Transverse colon (tissue), 4 donors: ENCODE measurements around the gene DDR2. TPM values are rescaled to one million over a fixed set of nuclear protein-coding genes. Genes with fewer than 3 reads are reported as not detected.
"Not testable (repeated sequence)": the region's sequence is repeated elsewhere in the genome, so short reads cannot be mapped to it uniquely, and the experiment has no call there.

ENCODE experiments used
- DNase-seq: peaks from one replicate; pipeline ENCODE4 v3.0.0-alpha.2; 2019
- H3K27ac ChIP-seq, 4 donors: fragments of 200-600 bp; sonication (generic); 2 replicates each; pipeline ENCODE4 v1.5.1; 2016 to 2018; ENCODE audit warnings: inconsistent platforms in 4 of 4
- H3K27me3 ChIP-seq: fragments of 200-600 bp; sonication (generic); 2 replicates; pipeline ENCODE4 v1.5.1; 2017; ENCODE audit warnings: inconsistent platforms
- H3K36me3 ChIP-seq, 4 donors: fragments of 200-600 bp; sonication (generic); 2 replicates each; pipeline ENCODE4 v1.5.1; 2017 to 2019; ENCODE audit warnings: inconsistent platforms in 4 of 4
- H3K4me1 ChIP-seq, 4 donors: fragments of 200-600 bp; sonication (generic); 2 replicates each; pipeline ENCODE4 v1.5.1; 2017 to 2020; ENCODE audit warnings: inconsistent platforms in 4 of 4
- H3K4me3 ChIP-seq, 4 donors: fragments of 200-600 bp; sonication (generic); 1 replicate in 1 of 4; 2 replicates in 3 of 4; pipeline versions ENCODE4 v1.5.1 to v1.6.1; 2017 to 2019; ENCODE audit warnings: inconsistent platforms in 4 of 4
- H3K9me3 ChIP-seq, 2 donors: fragments of 200-600 bp; sonication (generic); 2 replicates each; pipeline ENCODE4 v1.5.1; 2017 to 2019; ENCODE audit warnings: inconsistent platforms in 2 of 2
- EP300 ChIP-seq: sonication (generic); formaldehyde crosslinking; IDR thresholded peaks from one replicate; pipeline ENCODE4 v1.6.1; 2017; ENCODE audit warnings: antibody characterized with exemption, low read depth
- POLR2A ChIP-seq: fragments of 450-650 bp; IDR thresholded peaks from one replicate; pipeline ENCODE4 v1.6.1; 2016; ENCODE audit warnings: antibody characterized with exemption, mild to moderate bottlenecking, moderate library complexity
- POLR2AphosphoS5 ChIP-seq, 3 donors: sonication (generic); formaldehyde crosslinking; IDR thresholded peaks; one replicate each; pipeline ENCODE4 v1.6.1; 2016; ENCODE audit warnings: antibody characterized with exemption in 3 of 3
- WGBS, 2 donors: methylation state at CpG; one replicate each; pipeline ENCODE4 v1.1.5; 2018; ENCODE audit warnings: low coverage in 1 of 2; 5-methylcytosine and 5-hydroxymethylcytosine counted together
- in situ Hi-C, 4 donors: fragments of 200-750 bp; cut with MboI; loops; one replicate each; pipeline versions ENCODE4 v1.15.0 to v1.15.1; 2017; ENCODE audit warnings: low sequenced_read_pairs in 3 of 4, low pct_ligation_motif_present in 1 of 4, low pct_unique_long_range_greater_than_20kb in 1 of 4
- intact Hi-C: fragments of 100-400 bp; cut with DNase I; formaldehyde crosslinking; loops from one replicate; pipeline ENCODE4 v1.15.1; 2023; ENCODE audit warnings: low total_unique reads
- total RNA-seq, 4 donors: library from RNA; depleted of rRNA; stranded (reverse); fragments of >200 nt; gene quantifications; one replicate each; pipeline ENCODE4 v1.1.0, GENCODE V29; 2016
- TF ChIP-seq, protein P1 (sequence below), 5 experiments: fragments of 200-600 bp in 3 of 5; fragments of 450-650 bp in 2 of 5; sonication (generic) in 3 of 5; IDR thresholded peaks; 1 replicate in 2 of 5; 2 replicates in 3 of 5; pipeline ENCODE4 v1.5.1; 2016 to 2017; ENCODE audit warnings: antibody characterized with exemption in 5 of 5, inconsistent platforms in 3 of 5, mild to moderate bottlenecking in 2 of 5, moderate library complexity in 1 of 5

DDR2 gene
- total RNA-seq, 4 donors from 2014 or later = 33.3 to 54.1 (median 42.2) TPM

DNA sequence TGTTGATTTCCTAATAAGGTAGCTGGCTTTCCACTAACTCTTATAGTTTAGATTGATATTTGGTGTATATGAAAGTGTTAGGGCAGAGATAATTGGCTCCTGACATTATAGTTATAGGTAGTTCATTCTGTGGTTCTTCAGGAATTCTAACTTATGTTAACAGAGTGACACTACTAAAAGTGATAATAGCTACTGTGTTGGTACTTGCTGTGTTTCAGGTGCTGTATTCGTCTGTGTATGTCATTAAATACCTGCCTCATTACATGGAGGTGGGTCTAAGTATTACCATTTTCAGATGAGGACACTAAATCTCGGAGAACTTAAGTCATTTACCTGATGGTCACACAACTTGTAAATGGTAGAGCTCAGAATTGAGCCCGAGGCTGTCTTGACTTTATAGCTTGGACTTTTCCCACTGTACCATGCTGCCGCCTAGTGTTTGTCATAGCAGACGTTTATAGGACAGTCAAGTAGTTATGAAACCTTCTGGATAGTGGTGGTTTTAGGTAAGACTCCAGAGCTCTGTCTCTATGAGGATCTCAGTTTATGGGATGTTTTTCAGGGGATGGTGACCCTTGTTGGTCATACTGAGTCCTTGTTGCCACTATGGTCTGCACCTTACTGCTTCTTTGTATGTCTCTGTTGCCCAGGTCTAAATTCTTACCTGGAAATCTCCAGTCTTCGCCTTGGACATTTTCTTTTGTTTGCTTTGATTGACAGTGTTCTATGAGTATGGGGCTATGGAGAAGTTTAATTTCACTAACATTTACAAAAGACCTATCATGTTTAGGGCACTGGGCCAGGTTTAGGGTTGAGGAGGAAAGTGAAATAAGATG, 167.9 kb downstream of the DDR2 start:
- intact Hi-C loops (loop anchor here (10.0 kb wide), 1 partner anchor 185 kb away; no protein-coding TSS in a partner anchor), in situ Hi-C loops (loop anchor here in 3 of 4 donors (10.0 to 25.0 kb wide), 2 partner anchors 185 to 188 kb away; no protein-coding TSS in a partner anchor)
- not testable (repeated sequence) for H3K4me1 ChIP-seq, H3K27me3 ChIP-seq, H3K36me3 ChIP-seq, H3K9me3 ChIP-seq, H3K4me3 ChIP-seq
- H3K27ac ChIP-seq = peak overlapping the region in 1 of 4 donors; percentile 16
- WGBS, 2 donors = 42% methylated on average over 6 of the region's 6 CpGs
- TF ChIP-seq, protein P1, sequence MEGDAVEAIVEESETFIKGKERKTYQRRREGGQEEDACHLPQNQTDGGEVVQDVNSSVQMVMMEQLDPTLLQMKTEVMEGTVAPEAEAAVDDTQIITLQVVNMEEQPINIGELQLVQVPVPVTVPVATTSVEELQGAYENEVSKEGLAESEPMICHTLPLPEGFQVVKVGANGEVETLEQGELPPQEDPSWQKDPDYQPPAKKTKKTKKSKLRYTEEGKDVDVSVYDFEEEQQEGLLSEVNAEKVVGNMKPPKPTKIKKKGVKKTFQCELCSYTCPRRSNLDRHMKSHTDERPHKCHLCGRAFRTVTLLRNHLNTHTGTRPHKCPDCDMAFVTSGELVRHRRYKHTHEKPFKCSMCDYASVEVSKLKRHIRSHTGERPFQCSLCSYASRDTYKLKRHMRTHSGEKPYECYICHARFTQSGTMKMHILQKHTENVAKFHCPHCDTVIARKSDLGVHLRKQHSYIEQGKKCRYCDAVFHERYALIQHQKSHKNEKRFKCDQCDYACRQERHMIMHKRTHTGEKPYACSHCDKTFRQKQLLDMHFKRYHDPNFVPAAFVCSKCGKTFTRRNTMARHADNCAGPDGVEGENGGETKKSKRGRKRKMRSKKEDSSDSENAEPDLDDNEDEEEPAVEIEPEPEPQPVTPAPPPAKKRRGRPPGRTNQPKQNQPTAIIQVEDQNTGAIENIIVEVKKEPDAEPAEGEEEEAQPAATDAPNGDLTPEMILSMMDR (IDR thresholded peaks at IDR 0.05) = peak; percentile 46 to 73 (median 55)
- DNase-seq = peak; percentile 72

DNA sequence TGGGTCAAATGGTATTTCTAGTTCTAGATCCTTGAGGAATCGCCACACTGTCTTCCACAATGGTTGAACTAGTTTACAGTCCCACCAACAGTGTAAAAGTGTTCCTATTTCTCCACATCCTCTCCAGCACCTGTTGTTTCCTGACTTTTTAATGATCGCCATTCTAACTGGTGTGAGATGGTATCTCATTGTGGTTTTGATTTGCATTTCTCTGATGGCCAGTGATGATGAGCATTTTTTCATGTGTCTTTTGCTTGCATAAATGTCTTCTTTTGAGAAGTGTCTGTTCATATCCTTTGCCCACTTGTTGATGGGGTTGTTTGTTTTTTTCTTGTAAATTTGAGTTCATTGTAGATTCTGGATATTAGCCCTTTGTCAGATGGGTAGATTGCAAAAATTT, 175.2 kb downstream of the DDR2 start:
- H3K4me1 ChIP-seq, DNase-seq, H3K9me3 ChIP-seq, H3K4me3 ChIP-seq, H3K27ac ChIP-seq, H3K27me3 ChIP-seq: not testable (repeated sequence)
- intact Hi-C loops (loop anchor here (10.0 kb wide), 1 partner anchor 193 kb away; no protein-coding TSS in a partner anchor), in situ Hi-C loops (loop anchor here in 1 of 4 donors (10.0 kb wide), 1 partner anchor 193 kb away; no protein-coding TSS in a partner anchor)
- 100% methylated on average over 2 of the region's 2 CpGs; no CpG with 5 or more reads in 1 of the 2 donors for WGBS, 2 donors
- H3K36me3 ChIP-seq = peaks cover 0 to 17% (median 2%) of the 10 kb centered on the region in 4 donors

DNA sequence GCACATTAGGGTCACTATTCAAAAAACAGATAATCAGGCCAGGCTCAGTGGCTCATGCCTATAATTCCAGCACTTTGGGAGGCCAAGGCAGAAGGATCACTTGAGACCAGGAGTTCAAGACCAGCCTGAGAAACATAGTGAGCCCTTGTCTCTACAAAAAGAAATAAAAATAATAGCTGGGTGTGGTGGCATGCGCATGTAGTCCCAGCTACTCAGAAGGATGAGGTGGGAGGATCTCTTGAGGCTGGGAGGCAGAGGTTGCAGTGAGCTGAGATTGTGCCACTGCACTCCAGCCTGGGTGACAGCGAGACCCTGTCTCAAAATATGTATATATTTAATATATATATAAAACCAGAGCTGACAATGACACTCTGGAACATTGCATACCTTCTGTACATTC, 180.1 kb downstream of the DDR2 start:
- H3K9me3 ChIP-seq, H3K4me3 ChIP-seq, H3K27me3 ChIP-seq, H3K36me3 ChIP-seq, H3K4me1 ChIP-seq, in situ Hi-C loops, H3K27ac ChIP-seq, intact Hi-C loops, DNase-seq: not testable (repeated sequence)
- WGBS, 2 donors = 93 to 96% methylated on average over 2 of the region's 2 CpGs

DNA sequence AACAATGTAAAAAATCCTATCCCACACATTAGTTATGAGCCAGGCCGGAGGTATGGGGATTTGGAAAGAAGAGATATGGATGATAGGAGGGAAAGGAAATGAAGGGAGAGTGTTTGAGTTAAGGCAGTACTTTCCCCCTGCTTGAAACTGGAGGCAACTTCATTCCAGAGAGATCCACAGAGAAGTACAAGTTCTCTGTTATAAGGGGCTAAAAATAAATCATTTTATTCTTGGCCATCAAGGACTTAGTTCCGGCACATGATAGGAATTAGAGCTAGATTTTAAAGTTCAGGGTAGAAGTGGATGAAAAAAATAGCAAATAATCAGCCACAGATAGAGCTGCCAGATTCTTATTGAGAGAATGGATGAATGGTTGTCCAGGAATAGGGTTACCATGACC, 185.9 kb downstream of the DDR2 start:
- H3K4me3 ChIP-seq, H3K9me3 ChIP-seq, DNase-seq, H3K27ac ChIP-seq, in situ Hi-C loops, intact Hi-C loops, H3K36me3 ChIP-seq: not testable (repeated sequence)
- peaks cover 0 to 11% (median 6%) of the 10 kb centered on the region in 4 donors for H3K4me1 ChIP-seq
- WGBS, 2 donors = 89 to 95% methylated on average over 2 of the region's 2 CpGs
- H3K27me3 ChIP-seq = peaks cover 22% of the 10 kb centered on the region

DNA sequence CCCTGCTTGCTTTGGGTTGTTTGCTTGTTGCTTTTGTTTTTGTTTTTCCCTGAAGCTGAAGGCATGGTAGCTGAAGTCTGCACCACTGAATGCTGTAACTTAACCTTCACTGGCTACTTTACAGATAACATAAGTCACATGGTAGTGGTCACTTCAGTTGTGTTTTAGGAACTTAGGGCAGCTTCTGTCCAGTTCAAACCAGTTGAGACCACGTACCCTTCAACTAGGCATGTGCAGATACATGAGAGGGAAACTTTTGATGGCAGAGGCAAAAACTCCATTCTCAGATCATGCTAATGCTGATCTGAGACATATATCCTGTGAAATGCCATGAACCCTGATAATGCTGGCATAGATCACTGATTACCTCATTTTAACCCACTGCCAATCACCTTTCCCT, 186.4 kb downstream of the DDR2 start:
- peaks cover 25% of the 10 kb centered on the region for H3K27me3 ChIP-seq
- H3K9me3 ChIP-seq, in situ Hi-C loops, H3K36me3 ChIP-seq, intact Hi-C loops, DNase-seq, H3K27ac ChIP-seq, H3K4me3 ChIP-seq: not testable (repeated sequence)
- WGBS, 2 donors = 100% methylated on average over 1 of the region's 1 CpG; no CpG with 5 or more reads in 1 of the 2 donors
- peaks cover 0 to 11% (median 6%) of the 10 kb centered on the region in 4 donors for H3K4me1 ChIP-seq

DNA sequence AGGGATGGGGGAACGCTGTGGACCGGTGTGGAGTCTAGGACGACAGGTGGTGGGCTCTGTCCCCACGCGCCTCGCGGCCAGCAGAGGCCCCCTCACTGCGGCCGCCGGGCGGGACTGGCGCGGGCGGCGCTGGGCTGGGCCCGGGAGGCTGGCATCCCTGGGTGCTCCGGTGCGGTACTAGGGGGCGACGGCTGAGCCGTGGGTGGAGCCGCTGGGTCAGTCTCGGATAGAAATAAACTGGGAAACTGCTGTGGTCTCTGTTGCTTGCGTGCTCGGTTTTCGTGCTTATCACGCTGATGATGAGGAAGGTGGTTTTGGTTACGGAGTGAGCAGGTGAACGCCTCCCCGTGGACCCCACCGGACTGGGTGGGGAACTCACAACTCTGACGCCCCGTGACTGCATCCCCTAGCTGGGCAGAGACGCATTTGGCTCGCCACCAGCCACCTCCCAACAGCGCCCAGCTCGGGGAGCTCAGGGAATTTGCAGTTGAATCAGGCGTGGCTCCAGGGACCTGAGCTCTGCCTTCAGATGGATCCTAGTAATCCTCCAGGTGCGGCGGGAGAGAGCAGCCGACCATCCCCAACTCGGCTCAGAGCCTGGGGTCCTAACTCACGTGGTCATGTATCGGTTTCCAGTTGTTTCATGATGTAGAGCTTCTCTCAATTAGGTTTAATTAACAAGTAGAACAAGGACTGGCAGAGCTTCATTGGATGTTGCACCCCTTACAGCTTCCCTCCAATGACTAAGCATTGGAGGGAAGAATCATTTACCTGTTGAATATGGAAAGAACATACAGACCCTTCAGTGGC, 190.3 kb downstream of the DDR2 start:
- H3K27ac ChIP-seq = no peak overlapping the region
- H3K4me3 ChIP-seq = peak overlapping the region in 3 of 4 donors; percentile 15 to 37 (median 27)
- in situ Hi-C loops = no loop called here
- intact Hi-C loops = no loop called here
- DNase-seq = peak; percentile 9
- no peaks in the 10 kb centered on the region for H3K36me3 ChIP-seq
- no peaks in the 10 kb centered on the region for H3K9me3 ChIP-seq
- 0 to 9% methylated on average over 5 to 35 of the region's 44 CpGs for WGBS, 2 donors
- peaks cover 39% of the 10 kb centered on the region for H3K27me3 ChIP-seq
- TF ChIP-seq EP300 (no peak), POLR2AphosphoS5 (IDR thresholded peaks at IDR 0.05) (no peak), POLR2A (no peak)
- TF ChIP-seq, protein P1 (IDR thresholded peaks at IDR 0.05) = no peak
- H3K4me1 ChIP-seq = peaks cover 0 to 11% (median 6%) of the 10 kb centered on the region in 4 donors
